ENCODE measurements around the gene SYT1.

DNA sequence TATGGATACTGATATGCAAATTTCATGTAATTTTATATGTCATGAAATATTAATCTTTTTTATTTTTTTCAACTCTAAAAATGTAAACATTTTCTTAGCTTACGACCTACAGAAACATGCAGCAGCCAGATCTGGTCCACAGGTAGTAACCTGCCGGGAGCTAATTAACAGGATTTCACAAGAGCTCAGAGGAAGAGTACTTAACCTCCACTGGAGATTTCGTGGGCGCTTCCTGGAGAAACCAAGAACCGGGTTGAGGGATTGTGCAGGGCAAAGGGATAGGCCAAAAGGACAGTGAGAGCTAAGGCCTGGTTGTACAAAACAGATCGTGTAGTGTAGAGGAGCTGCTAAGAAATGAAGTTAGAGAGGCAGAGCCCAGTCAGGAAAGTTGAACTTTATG, 510.5 kb downstream of the SYT1 start:
- TF ChIP-seq, protein P1, sequence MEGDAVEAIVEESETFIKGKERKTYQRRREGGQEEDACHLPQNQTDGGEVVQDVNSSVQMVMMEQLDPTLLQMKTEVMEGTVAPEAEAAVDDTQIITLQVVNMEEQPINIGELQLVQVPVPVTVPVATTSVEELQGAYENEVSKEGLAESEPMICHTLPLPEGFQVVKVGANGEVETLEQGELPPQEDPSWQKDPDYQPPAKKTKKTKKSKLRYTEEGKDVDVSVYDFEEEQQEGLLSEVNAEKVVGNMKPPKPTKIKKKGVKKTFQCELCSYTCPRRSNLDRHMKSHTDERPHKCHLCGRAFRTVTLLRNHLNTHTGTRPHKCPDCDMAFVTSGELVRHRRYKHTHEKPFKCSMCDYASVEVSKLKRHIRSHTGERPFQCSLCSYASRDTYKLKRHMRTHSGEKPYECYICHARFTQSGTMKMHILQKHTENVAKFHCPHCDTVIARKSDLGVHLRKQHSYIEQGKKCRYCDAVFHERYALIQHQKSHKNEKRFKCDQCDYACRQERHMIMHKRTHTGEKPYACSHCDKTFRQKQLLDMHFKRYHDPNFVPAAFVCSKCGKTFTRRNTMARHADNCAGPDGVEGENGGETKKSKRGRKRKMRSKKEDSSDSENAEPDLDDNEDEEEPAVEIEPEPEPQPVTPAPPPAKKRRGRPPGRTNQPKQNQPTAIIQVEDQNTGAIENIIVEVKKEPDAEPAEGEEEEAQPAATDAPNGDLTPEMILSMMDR (IDR thresholded peaks at IDR 0.05) = no peak
- TF ChIP-seq POLR2A (IDR thresholded peaks at IDR 0.05) = no peak
